H1 (cell line): ENCODE measurements around the gene TTLL9. TPM values are rescaled to one million over a fixed set of nuclear protein-coding genes. Genes with fewer than 3 reads are reported as not detected.

ENCODE experiments used
- CTCF ChIA-PET: fragments of 300-600 bp; sonication (Branson Sonifier 250); formaldehyde crosslinking; loops from one replicate; lab custom pipeline; 2021; ENCODE audit not compliant: partially characterized antibody; lab: Charles Lee
- POLR2A ChIA-PET: fragments of 300-600 bp; sonication (Branson Sonifier 250); formaldehyde crosslinking; loops from one replicate; lab custom pipeline; 2021; ENCODE audit warnings: inconsistent platforms; ENCODE audit not compliant: partially characterized antibody; lab: Charles Lee
- DNase-seq, 2 experiments: peaks; one replicate each; pipeline versions ENCODE4 v3.0.0 to v3.0.0-alpha.2; 2010 to 2022; ENCODE audit warnings: low spot score in 2 of 2, low read depth in 1 of 2, mixed read lengths in 1 of 2
- FAIRE-seq: peaks from 2 replicates; lab custom pipeline; 2011; peaks lifted over from hg19 to GRCh38; lab: Jason Lieb, UNC
- H2AFZ ChIP-seq: 2 replicates; pipeline ENCODE4 v1.8.1; 2012; ENCODE audit warnings: low read length, inconsistent platforms
- H2AK5ac ChIP-seq: 2 replicates; pipeline ENCODE4 v1.6.1; 2013; ENCODE audit warnings: low read depth, low read length
- H2BK120ac ChIP-seq: replicated peaks from 2 replicates; pipeline ENCODE3; 2013; ENCODE audit warnings: low read depth, low read length, inconsistent platforms
- H2BK12ac ChIP-seq: 2 replicates; pipeline ENCODE4 v1.6.1; 2013; ENCODE audit warnings: low read depth, low read length
- H2BK15ac ChIP-seq: 2 replicates; pipeline ENCODE4 v1.6.1; 2013; ENCODE audit warnings: low read length
- H2BK20ac ChIP-seq: 2 replicates; pipeline ENCODE4 v1.6.1; 2013; ENCODE audit warnings: low read length
- H2BK5ac ChIP-seq: 2 replicates; pipeline ENCODE4 v1.6.1; 2013; ENCODE audit warnings: low read depth, low read length
- H3K14ac ChIP-seq: 2 replicates; pipeline ENCODE4 v1.6.1; 2013; ENCODE audit warnings: inconsistent platforms; ENCODE audit not compliant: insufficient read length
- H3K18ac ChIP-seq: 2 replicates; pipeline ENCODE4 v1.6.1; 2013; ENCODE audit warnings: low read length; ENCODE audit errors: extremely low read depth
- H3K23ac ChIP-seq: 2 replicates; pipeline ENCODE4 v1.6.1; 2013; ENCODE audit warnings: inconsistent platforms; ENCODE audit not compliant: insufficient read length
- H3K23me2 ChIP-seq: 2 replicates; pipeline ENCODE4 v1.6.1; 2013; ENCODE audit warnings: low read depth, low read length
- H3K27ac ChIP-seq: 2 replicates; pipeline ENCODE4 v1.6.1; 2011; ENCODE audit warnings: low read depth, low read length, inconsistent platforms
- H3K27me3 ChIP-seq, 4 experiments: replicated peaks in 1 of 4; 1 replicate in 1 of 4; 2 replicates in 3 of 4; pipeline versions ENCODE4 v1.6.1 to v1.8.1; 2011 to 2013; ENCODE audit warnings: low read length in 3 of 4, mild to moderate bottlenecking in 3 of 4, inconsistent platforms in 2 of 4, mixed read lengths in 2 of 4, moderate library complexity in 1 of 4; ENCODE audit not compliant: control insufficient read depth in 3 of 4, insufficient read depth in 3 of 4; ENCODE audit errors: extremely low read depth in 1 of 4
- H3K36me3 ChIP-seq, 4 experiments: 2 replicates each; pipeline versions ENCODE4 v1.6.1 to v1.8.1; 2011 to 2013; ENCODE audit warnings: mild to moderate bottlenecking in 4 of 4, low read length in 3 of 4, moderate library complexity in 2 of 4, control low read depth in 1 of 4, inconsistent platforms in 1 of 4; ENCODE audit not compliant: insufficient read depth in 4 of 4, control insufficient read depth in 2 of 4
- H3K4ac ChIP-seq: replicated peaks from 2 replicates; pipeline ENCODE3; 2013; ENCODE audit warnings: low read length, low read depth, mixed read lengths, inconsistent platforms; ENCODE audit not compliant: insufficient read length
- H3K4me1 ChIP-seq, 4 experiments: replicated peaks in 1 of 4; 1 replicate in 1 of 4; 2 replicates in 3 of 4; pipeline versions ENCODE4 v1.6.1 to v1.8.1; 2011 to 2013; ENCODE audit warnings: low read length in 3 of 4, inconsistent platforms in 2 of 4, mixed read lengths in 1 of 4; ENCODE audit not compliant: insufficient read depth in 4 of 4, control insufficient read depth in 3 of 4
- H3K4me2 ChIP-seq, 2 experiments: 2 replicates each; pipeline versions ENCODE4 v1.6.1 to v1.8.1; 2011 to 2013; ENCODE audit warnings: low read depth in 2 of 2, low read length in 2 of 2, control low read depth in 1 of 2, inconsistent platforms in 1 of 2, mild to moderate bottlenecking in 1 of 2; ENCODE audit not compliant: insufficient read depth in 1 of 2
- H3K4me3 ChIP-seq, 4 experiments: fragments of 200-600, 300-600 bp in 1 of 4; sonication (generic), shearing (Covaris generic), sonication (Bioruptor Twin) in 1 of 4; 2 replicates each; pipeline versions ENCODE4 v1.5.1 to v1.8.1; 2011 to 2016; ENCODE audit warnings: low read length in 4 of 4, low read depth in 3 of 4, control low read depth in 2 of 4, inconsistent platforms in 2 of 4, mild to moderate bottlenecking in 2 of 4, mixed read lengths in 1 of 4, moderate library complexity in 1 of 4; ENCODE audit not compliant: insufficient read depth in 2 of 4; ENCODE audit errors: extremely low read depth in 1 of 4
- H3K56ac ChIP-seq: replicated peaks from 2 replicates; pipeline ENCODE3; 2013; ENCODE audit warnings: low read depth, mild to moderate bottlenecking, mixed read lengths, low read length, inconsistent platforms; ENCODE audit not compliant: insufficient read length
- H3K79me1 ChIP-seq: 2 replicates; pipeline ENCODE4 v1.6.1; 2013; ENCODE audit warnings: low read depth, low read length, control low read depth
- H3K79me2 ChIP-seq, 2 experiments: 2 replicates each; pipeline versions ENCODE4 v1.6.1 to v1.8.1; 2012 to 2013; ENCODE audit warnings: low read length in 2 of 2, mild to moderate bottlenecking in 2 of 2, inconsistent platforms in 1 of 2; ENCODE audit not compliant: insufficient read depth in 2 of 2, control insufficient read depth in 1 of 2
- H3K9ac ChIP-seq, 4 experiments: replicated peaks in 1 of 4; 1 replicate in 1 of 4; 2 replicates in 3 of 4; pipeline versions ENCODE4 v1.6.1 to v1.8.1; 2011 to 2013; ENCODE audit warnings: low read depth in 3 of 4, low read length in 3 of 4, control low read depth in 2 of 4, mild to moderate bottlenecking in 2 of 4, moderate library complexity in 2 of 4, inconsistent platforms in 1 of 4; ENCODE audit errors: extremely low read depth in 1 of 4
- H3K9me3 ChIP-seq, 2 experiments: 2 replicates each; pipeline versions ENCODE4 v1.6.1 to v1.8.1; 2012 to 2013; ENCODE audit warnings: mild to moderate bottlenecking in 2 of 2, moderate library complexity in 2 of 2, control low read depth in 1 of 2, inconsistent platforms in 1 of 2, low read depth in 1 of 2, low read length in 1 of 2, mixed read lengths in 1 of 2; ENCODE audit not compliant: insufficient read depth in 2 of 2
- H4K20me1 ChIP-seq, 2 experiments: replicated peaks in 1 of 2; 2 replicates each; pipeline versions ENCODE3 to v1.8.1; 2011 to 2013; ENCODE audit warnings: inconsistent platforms in 2 of 2, low read length in 2 of 2, mild to moderate bottlenecking in 1 of 2; ENCODE audit not compliant: insufficient read depth in 2 of 2, control insufficient read depth in 1 of 2
- H4K5ac ChIP-seq: 2 replicates; pipeline ENCODE4 v1.6.1; 2013; ENCODE audit warnings: low read length, low read depth, mixed read lengths, inconsistent platforms; ENCODE audit not compliant: insufficient read length
- H4K8ac ChIP-seq: 2 replicates; pipeline ENCODE4 v1.8.0; 2013; ENCODE audit warnings: mild to moderate bottlenecking, moderate library complexity, low read length, inconsistent platforms; ENCODE audit not compliant: insufficient read depth; ENCODE audit errors: extremely low read depth
- H4K91ac ChIP-seq: replicated peaks from 2 replicates; pipeline ENCODE3; 2013; ENCODE audit warnings: low read length, mixed read lengths, inconsistent platforms; ENCODE audit not compliant: insufficient read length
- BCL11A ChIP-seq, 2 experiments: IDR thresholded peaks; one replicate each; pipeline ENCODE4 v1.6.1; 2011; ENCODE audit warnings: low read depth in 2 of 2, low read length in 2 of 2, mild to moderate bottlenecking in 2 of 2
- CHD2 ChIP-seq: IDR thresholded peaks from 2 replicates; pipeline ENCODE4 v1.6.1; 2012; ENCODE audit warnings: low read length, improper control_type of control experiment
- EGR1 ChIP-seq: IDR thresholded peaks from 2 replicates; pipeline ENCODE4 v1.6.1; 2011; ENCODE audit warnings: low read depth, low read length, borderline replicate concordance
- EZH2 ChIP-seq: fragments of 200-600 bp; sonication (generic); IDR thresholded peaks from 2 replicates; pipeline ENCODE4 v1.7.1; 2012; ENCODE audit warnings: low read depth, mild to moderate bottlenecking, moderate library complexity, low read length, inconsistent platforms; ENCODE audit not compliant: severe bottlenecking
- GTF2F1 ChIP-seq: IDR thresholded peaks from 2 replicates; pipeline ENCODE4 v1.6.1; 2012; ENCODE audit warnings: low read depth, low read length, improper control_type of control experiment, borderline replicate concordance
- MAFK ChIP-seq: IDR thresholded peaks from 2 replicates; pipeline ENCODE4 v1.6.1; 2012; ENCODE audit warnings: low read depth, mild to moderate bottlenecking, improper control_type of control experiment, low read length
- MAX ChIP-seq: IDR thresholded peaks from 2 replicates; pipeline ENCODE4 v1.6.1; 2012; ENCODE audit warnings: inconsistent platforms
- POLR2AphosphoS5 ChIP-seq: IDR thresholded peaks from 2 replicates; pipeline ENCODE4 v1.6.1; 2011; ENCODE audit warnings: low read depth, low read length
- RAD21 ChIP-seq, 2 experiments: IDR thresholded peaks in 1 of 2; conservative IDR thresholded peaks in 1 of 2; 2 replicates each; pipeline ENCODE4 v1.6.1; 2011; ENCODE audit warnings: low read depth in 2 of 2, low read length in 2 of 2, improper control_type of control experiment in 1 of 2, inconsistent platforms in 1 of 2, mild to moderate bottlenecking in 1 of 2, moderate library complexity in 1 of 2
- SAP30 ChIP-seq: fragments of 300-600 bp; sonication (generic); IDR thresholded peaks from 2 replicates; pipeline ENCODE4 v1.7.1; 2012; ENCODE audit warnings: low read length, moderate library complexity, mild to moderate bottlenecking, inconsistent platforms; ENCODE audit not compliant: insufficient read depth, insufficient replicate concordance
- SP1 ChIP-seq: IDR thresholded peaks from 2 replicates; pipeline ENCODE4 v1.6.1; 2011; ENCODE audit warnings: low read depth, low read length
- SP4 ChIP-seq: IDR thresholded peaks from 2 replicates; pipeline ENCODE4 v1.6.1; 2012; ENCODE audit warnings: low read length, inconsistent platforms
- TBP ChIP-seq: IDR thresholded peaks from 2 replicates; pipeline ENCODE4 v1.6.1; 2011; ENCODE audit warnings: low read depth, low read length, improper control_type of control experiment
- TEAD4 ChIP-seq: IDR thresholded peaks from 2 replicates; pipeline ENCODE4 v1.6.1; 2012; ENCODE audit warnings: low read depth, low read length, inconsistent platforms, mixed read lengths
- ZNF274 ChIP-seq: IDR thresholded peaks from 2 replicates; pipeline ENCODE4 v1.7.0; 2012; ENCODE audit warnings: low read length, borderline replicate concordance; ENCODE audit errors: extremely low read depth
- WGBS, 2 experiments: shearing (Covaris generic) in 1 of 2; methylation state at CpG; one replicate each; pipeline versions ENCODE4 v1.1.6 to v1.1.7; 2013 to 2015; ENCODE audit warnings: low lambda C conversion rate in 2 of 2, mixed read lengths in 2 of 2, inconsistent platforms in 1 of 2, low coverage in 1 of 2, missing lambda C conversion rate in 1 of 2; ENCODE audit not compliant: insufficient replicate concordance in 2 of 2, insufficient coverage in 1 of 2, insufficient read length in 1 of 2; ENCODE audit errors: extremely low coverage in 1 of 2, missing lambda C conversion rate in 1 of 2; 5-methylcytosine and 5-hydroxymethylcytosine counted together
- polyA plus RNA-seq, 7 experiments: library from polyadenylated mRNA; depleted of rRNA in 3 of 7; stranded (reverse) in 5 of 7; unstranded in 2 of 7; fragments of >200 nt in 5 of 7; fragments of 200-250 nt in 2 of 7; gene quantifications; 1 replicate in 5 of 7; 2 replicates in 1 of 7; 4 replicates in 1 of 7; pipeline versions ENCODE4 v1.2.1 to v1.2.3, GENCODE V29; 2011 to 2013; ENCODE audit warnings: missing spikeins in 2 of 7, mixed read lengths in 2 of 7
- total RNA-seq: library from RNA; stranded (reverse); fragmentation: NEBNext Ultra II Directional; extraction: Animal tissue kit (Norgen Biotek cat#: 25700); gene quantifications from 2 replicates; pipeline ENCODE4 v1.2.1, GENCODE V29; 2021

TTLL9 gene
- total and polyA plus RNA-seq, 2 of the 8 experiments (the other 6 are each of a cell fraction or from before 2014, with no cell fraction given): 0.06 TPM; not detected in 1

- H3K4ac ChIP-seq: no peak overlapping the region
- no peak overlapping the region for H2BK12ac ChIP-seq
- H4K8ac ChIP-seq: no peak overlapping the region
- no peak for DNase-seq
- H2BK15ac ChIP-seq: no peak overlapping the region
- H3K18ac ChIP-seq: no peak overlapping the region
- H3K4me2 ChIP-seq: no peak overlapping the region
- H3K36me3 ChIP-seq: no peaks in the 10 kb centered on the region
- FAIRE-seq: no peak
- H3K23ac ChIP-seq: no peak overlapping the region
- H2AK5ac ChIP-seq: no peak overlapping the region
- peaks cover 2% of the 10 kb centered on the region; the same call in 1 of the 2 replicates for H3K23me2 ChIP-seq
- no peak overlapping the region for H3K14ac ChIP-seq
- no peak overlapping the region for H4K5ac ChIP-seq
- H4K91ac ChIP-seq: no peak overlapping the region
- WGBS, 2 experiments: 81% methylated on average over 5 of the region's 5 CpGs; no CpG with 5 or more reads in 1 of the 2 experiments
- H3K4me3 ChIP-seq: no peak overlapping the region
- no peak overlapping the region for H3K56ac ChIP-seq
- H3K27ac ChIP-seq: no peak overlapping the region
- H3K9me3 ChIP-seq: no peaks in the 10 kb centered on the region
- no peaks in the 10 kb centered on the region for H3K79me2 ChIP-seq
- H2BK20ac ChIP-seq: no peak overlapping the region
- ChIA-PET POLR2A (interaction anchor here (1.0 to 1.7 kb wide), 2 partner anchors 34 to 44 kb away, joined by 3 read pairs; partner anchors contain the start of genes DUSP15 and TTLL9), CTCF (interaction anchor here (0.5 to 1.9 kb wide), 11 partner anchors 9 to 175 kb away, joined by 3 to 6 read pairs (median 3); partner anchors contain the start of gene PDRG1)
- no peak overlapping the region for H2BK120ac ChIP-seq
- H3K9ac ChIP-seq: no peak overlapping the region
- no peaks in the 10 kb centered on the region for H3K79me1 ChIP-seq
- no peaks in the 10 kb centered on the region for H4K20me1 ChIP-seq
- no peak overlapping the region for H2AFZ ChIP-seq
- peaks cover 15 to 31% (median 22%) of the 10 kb centered on the region in 4 experiments for H3K4me1 ChIP-seq
- no peak overlapping the region for H2BK5ac ChIP-seq
- no peaks in the 10 kb centered on the region for H3K27me3 ChIP-seq
- TF ChIP-seq EGR1 (no peak), SP4 (no peak), POLR2AphosphoS5 (no peak), ZNF274 (no peak), MAFK (no peak), GTF2F1 (no peak), TEAD4 (no peak), TBP (no peak), MAX (no peak), SAP30 (no peak), RAD21 (IDR thresholded peaks at IDR 0.05 in 1 of 2, conservative IDR thresholded peaks at IDR 0.05 in 1 of 2; ENCODE audit: low read depth in 2 of 2, low read length in 2 of 2) (no peak), EZH2 (no peak), BCL11A (IDR thresholded peaks at IDR 0.05; ENCODE audit: low read depth in 2 of 2, low read length in 2 of 2) (no peak), SP1 (no peak), CHD2 (no peak)
Measured at GRCh38 chr20:31914170-31914569, 43.7 kb downstream of the TTLL9 start.
